ENCODE results near the gene UVRAG. TPM values are rescaled to one million over a fixed set of nuclear protein-coding genes. Genes with fewer than 3 reads are reported as not detected.

UVRAG gene
- total RNA-seq, 1 experiment from 2014 or later, result 13.0 TPM

DNA sequence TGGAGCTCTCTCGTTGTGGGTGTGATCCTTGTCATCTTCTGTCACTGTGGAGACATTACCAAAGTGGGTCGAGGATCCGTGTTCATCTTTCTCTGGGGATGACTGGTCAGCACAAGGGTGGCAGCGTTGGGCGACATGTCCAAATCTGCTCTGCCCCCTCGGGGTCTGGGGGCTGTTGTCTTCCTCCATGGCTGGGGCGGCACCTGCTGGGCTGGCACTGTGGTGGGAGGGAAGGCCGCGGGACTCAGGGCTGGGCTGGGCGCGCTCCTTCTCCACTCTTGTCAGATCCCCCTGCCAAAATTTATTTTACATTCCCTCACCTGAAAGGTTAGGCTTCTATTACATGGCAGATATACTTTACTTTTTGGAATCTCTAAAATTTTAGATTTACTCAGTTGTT lies 96.4 kb downstream of the UVRAG start:
- no peak overlapping the region for H2AFZ ChIP-seq (ENCODE audit: low read length)
- H3K27me3 ChIP-seq (ENCODE audit: low read length), result no peaks in the 10 kb centered on the region
- no peak overlapping the region for H3K9ac ChIP-seq (ENCODE audit: low read length)
- DNase-seq (no peak), ATAC-seq (no peak)
- H3K79me2 ChIP-seq (ENCODE audit: low read length), result no peaks in the 10 kb centered on the region
- H3K27ac ChIP-seq (ENCODE audit: low read length), result no peak overlapping the region
- no peaks in the 10 kb centered on the region for H3F3A ChIP-seq (ENCODE audit: low read length, unreplicated experiment)
- H3K9me3 ChIP-seq (ENCODE audit: low read length), result no peaks in the 10 kb centered on the region
- no TSS peak for BruUV-seq (replicated peaks)
- CTCF ChIA-PET, result no interaction called here
- POLR2A ChIA-PET (ENCODE audit: unreplicated experiment), result no interaction called here
- TF ChIP-seq EZH2 (IDR thresholded peaks at IDR 0.05; ENCODE audit: low read length, unreplicated experiment), result no peak
- no peak for TF ChIP-seq EZH2phosphoT487 (IDR thresholded peaks at IDR 0.05; ENCODE audit: borderline replicate concordance, low read length)
- TF ChIP-seq, protein P1, sequence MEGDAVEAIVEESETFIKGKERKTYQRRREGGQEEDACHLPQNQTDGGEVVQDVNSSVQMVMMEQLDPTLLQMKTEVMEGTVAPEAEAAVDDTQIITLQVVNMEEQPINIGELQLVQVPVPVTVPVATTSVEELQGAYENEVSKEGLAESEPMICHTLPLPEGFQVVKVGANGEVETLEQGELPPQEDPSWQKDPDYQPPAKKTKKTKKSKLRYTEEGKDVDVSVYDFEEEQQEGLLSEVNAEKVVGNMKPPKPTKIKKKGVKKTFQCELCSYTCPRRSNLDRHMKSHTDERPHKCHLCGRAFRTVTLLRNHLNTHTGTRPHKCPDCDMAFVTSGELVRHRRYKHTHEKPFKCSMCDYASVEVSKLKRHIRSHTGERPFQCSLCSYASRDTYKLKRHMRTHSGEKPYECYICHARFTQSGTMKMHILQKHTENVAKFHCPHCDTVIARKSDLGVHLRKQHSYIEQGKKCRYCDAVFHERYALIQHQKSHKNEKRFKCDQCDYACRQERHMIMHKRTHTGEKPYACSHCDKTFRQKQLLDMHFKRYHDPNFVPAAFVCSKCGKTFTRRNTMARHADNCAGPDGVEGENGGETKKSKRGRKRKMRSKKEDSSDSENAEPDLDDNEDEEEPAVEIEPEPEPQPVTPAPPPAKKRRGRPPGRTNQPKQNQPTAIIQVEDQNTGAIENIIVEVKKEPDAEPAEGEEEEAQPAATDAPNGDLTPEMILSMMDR (conservative IDR thresholded peaks at IDR 0.05; ENCODE audit: low read depth, low read length), result no peak
- H3K36me3 ChIP-seq (ENCODE audit: low read depth, low read length), result peaks cover 3% of the 10 kb centered on the region; the same call in 1 of the 2 replicates
- no peaks in the 10 kb centered on the region for H3K4me1 ChIP-seq (ENCODE audit: insufficient read depth, low read length)
- H3K4me3 ChIP-seq (ENCODE audit: low read length), result no peak overlapping the region
- intact Hi-C loops (cut with micrococcal nuclease), result no loop called here
- H3K9me2 ChIP-seq (replicated peaks; ENCODE audit: low read length), result no peaks in the 10 kb centered on the region
- H3K4me2 ChIP-seq (ENCODE audit: low read length), result no peak overlapping the region
- no peaks in the 10 kb centered on the region for H4K20me1 ChIP-seq (ENCODE audit: low read length)

DNA sequence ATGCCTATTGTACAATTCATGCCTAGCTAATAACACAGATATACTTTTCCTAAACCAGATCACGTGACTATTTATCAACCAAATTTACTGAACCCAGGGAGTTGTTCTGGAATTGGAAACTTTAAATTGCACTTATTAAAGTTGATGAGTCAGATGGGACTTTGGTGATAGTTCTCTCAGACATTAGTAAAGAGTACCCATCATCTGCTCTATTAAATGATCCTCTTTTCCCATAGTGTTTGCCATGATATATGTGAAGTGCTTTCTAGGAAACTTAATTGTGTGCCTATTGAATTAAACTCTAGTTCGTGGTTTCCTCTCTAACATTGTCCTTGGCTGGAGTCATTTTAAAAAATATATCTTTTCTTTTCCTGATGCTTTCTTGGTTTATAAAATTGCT lies 99.0 kb downstream of the UVRAG start:
- no peak overlapping the region for H2AFZ ChIP-seq (ENCODE audit: low read length)
- intact Hi-C loops (cut with micrococcal nuclease), result no loop called here
- H3K9me3 ChIP-seq (ENCODE audit: low read length), result no peaks in the 10 kb centered on the region
- H3F3A ChIP-seq (ENCODE audit: low read length, unreplicated experiment), result no peaks in the 10 kb centered on the region
- no peak overlapping the region for H3K27ac ChIP-seq (ENCODE audit: low read length)
- DNase-seq (no peak), ATAC-seq (peak; percentile 43; the same call in 1 of the 2 replicates)
- no peak overlapping the region for H3K9ac ChIP-seq (ENCODE audit: low read length)
- H3K27me3 ChIP-seq (ENCODE audit: low read length), result no peaks in the 10 kb centered on the region
- no peak overlapping the region for H3K4me3 ChIP-seq (ENCODE audit: low read length)
- H3K4me2 ChIP-seq (ENCODE audit: low read length), result no peak overlapping the region
- TF ChIP-seq EZH2 (IDR thresholded peaks at IDR 0.05; ENCODE audit: low read length, unreplicated experiment) (no peak), EZH2phosphoT487 (IDR thresholded peaks at IDR 0.05; ENCODE audit: borderline replicate concordance, low read length) (no peak)
- TF ChIP-seq, protein P1 (conservative IDR thresholded peaks at IDR 0.05; ENCODE audit: low read depth, low read length), result no peak
- H3K79me2 ChIP-seq (ENCODE audit: low read length), result no peaks in the 10 kb centered on the region
- BruUV-seq (replicated peaks), result no TSS peak
- POLR2A ChIA-PET (ENCODE audit: unreplicated experiment), result no interaction called here
- peaks cover 3% of the 10 kb centered on the region; the same call in 1 of the 2 replicates for H3K36me3 ChIP-seq (ENCODE audit: low read depth, low read length)
- CTCF ChIA-PET, result no interaction called here
- H3K4me1 ChIP-seq (ENCODE audit: insufficient read depth, low read length), result no peaks in the 10 kb centered on the region
- H4K20me1 ChIP-seq (ENCODE audit: low read length), result no peaks in the 10 kb centered on the region
- no peaks in the 10 kb centered on the region for H3K9me2 ChIP-seq (replicated peaks; ENCODE audit: low read length)

DNA sequence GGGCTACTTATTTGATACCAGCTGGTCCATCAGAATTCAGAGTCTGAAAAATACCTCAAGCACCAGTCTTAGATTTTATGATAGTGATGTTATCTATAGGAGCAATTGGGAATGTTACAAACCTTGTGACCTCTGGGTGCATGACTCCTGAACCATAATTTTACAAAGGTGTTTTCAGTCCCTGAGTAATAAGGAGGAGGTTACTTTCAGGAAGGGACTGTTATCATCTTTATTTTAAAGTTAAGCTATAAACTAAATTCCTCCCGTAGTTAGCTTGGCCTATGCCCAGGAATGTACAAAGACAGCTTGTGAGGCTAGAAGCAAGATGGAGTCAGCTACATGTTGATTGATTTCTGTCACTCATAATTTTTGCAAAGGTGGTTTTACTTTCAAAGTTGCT lies 101.9 kb downstream of the UVRAG start:
- ATAC-seq (no peak), DNase-seq (no peak)
- Histone ChIP-seq H3K36me3 (ENCODE audit: low read depth, low read length) (peaks cover 3% of the 10 kb centered on the region; the same call in 1 of the 2 replicates), H4K20me1 (ENCODE audit: low read length) (no peaks in the 10 kb centered on the region), H3K4me2 (ENCODE audit: low read length) (no peak overlapping the region), H3K4me3 (ENCODE audit: low read length) (no peak overlapping the region), H3K79me2 (ENCODE audit: low read length) (no peaks in the 10 kb centered on the region), H3K27me3 (ENCODE audit: low read length) (no peaks in the 10 kb centered on the region), H3F3A (ENCODE audit: low read length, unreplicated experiment) (no peaks in the 10 kb centered on the region), H3K4me1 (ENCODE audit: insufficient read depth, low read length) (peaks cover 3% of the 10 kb centered on the region; the same call in 1 of the 2 replicates), H3K9me2 (replicated peaks; ENCODE audit: low read length) (no peaks in the 10 kb centered on the region), H3K9me3 (ENCODE audit: low read length) (no peaks in the 10 kb centered on the region), H3K9ac (ENCODE audit: low read length) (no peak overlapping the region), H3K27ac (ENCODE audit: low read length) (no peak overlapping the region), H2AFZ (ENCODE audit: low read length) (no peak overlapping the region)
- no peak for TF ChIP-seq EZH2 (IDR thresholded peaks at IDR 0.05; ENCODE audit: low read length, unreplicated experiment)
- no peak for TF ChIP-seq EZH2phosphoT487 (IDR thresholded peaks at IDR 0.05; ENCODE audit: borderline replicate concordance, low read length)
- TF ChIP-seq, protein P1 (conservative IDR thresholded peaks at IDR 0.05; ENCODE audit: low read depth, low read length), result no peak
- BruUV-seq (replicated peaks), result no TSS peak
- ChIA-PET POLR2A (ENCODE audit: unreplicated experiment) (interaction anchor here (0.6 kb wide), 1 partner anchor 624 kb away, joined by 3 read pairs; no protein-coding TSS in a partner anchor), CTCF (no interaction called here)
- intact Hi-C loops (cut with micrococcal nuclease), result no loop called here

Data from PC-3 (cell line).